Thyroid gland (tissue), 4 donors: ENCODE measurements around the gene ZNF135.

Experiments
- CTCF ChIP-seq, 6 experiments: fragments of 200-600 bp in 3 of 6; fragments of 450-650 bp in 3 of 6; sonication (generic) in 3 of 6; IDR thresholded peaks; one replicate each; pipeline ENCODE4 v1.5.1; 2016 to 2019; ENCODE audit warnings: antibody characterized with exemption in 6 of 6, mild to moderate bottlenecking in 2 of 6, inconsistent platforms in 1 of 6, moderate library complexity in 1 of 6
- POLR2A ChIP-seq, 2 donors: fragments of 450-650 bp; IDR thresholded peaks; one replicate each; pipeline ENCODE4 v1.6.1; 2017; ENCODE audit warnings: antibody characterized with exemption in 2 of 2, mild to moderate bottlenecking in 2 of 2, moderate library complexity in 1 of 2

- no peak for TF ChIP-seq CTCF (IDR thresholded peaks at IDR 0.05)
- TF ChIP-seq POLR2A (IDR thresholded peaks at IDR 0.05), result no peak
Observed at GRCh38 chr19:58097349-58097748, 38.3 kb downstream of the ZNF135 start.
